ENCODE data around the gene USP30. TPM values are rescaled to one million over a fixed set of nuclear protein-coding genes. Genes with fewer than 3 reads are reported as not detected.
A peak's percentile ranks its signal among the peaks of the same experiment; 100 is the strongest.

Gene USP30
- total and polyA plus RNA-seq, 9 of the 15 experiments (the other 6 are each of a cell fraction or from before 2014, with no cell fraction given) = 1.4 to 15.2 (median 7.0) TPM

GRCh38 chr12:109093022-109093918 lies 40.9 kb downstream of the USP30 start, which contains the start of gene ALKBH2:
ALKBH2 (minus strand) TSS chr12:109093472; CDS start chr12:109092786, 686 bp downstream.
- H3K4me3 ChIP-seq = peak within 1 kb of the TSS; percentile 47
- peak; percentile 86 to 96 (median 88) for DNase-seq (ENCODE audit: extremely low read depth in 1 of 4, low spot score in 3 of 4)
- peak within 1 kb of the TSS; percentile 94 for H3K4me2 ChIP-seq (ENCODE audit: insufficient read depth, low read length)
- H3K36me3 ChIP-seq (ENCODE audit: control insufficient read depth, insufficient read depth, low read length) = peaks cover 35% of the 10 kb centered on the region
- CTCF ChIA-PET (ENCODE audit: low intra/inter-chr PET ratio) = interaction anchor here (0.8 to 1.5 kb wide), 4 partner anchors 290 to 530 kb away, joined by 4 to 8 read pairs (median 5); no protein-coding TSS in a partner anchor
- H3K27ac ChIP-seq (ENCODE audit: extremely low read depth, low read depth, low read length) = peak within 1 kb of the TSS; percentile 75
- no peaks in the 10 kb centered on the region for H3K27me3 ChIP-seq (ENCODE audit: control insufficient read depth in 2 of 2, insufficient read depth in 2 of 2, low read length in 2 of 2)
- H3K9me3 ChIP-seq (replicated peaks; ENCODE audit: control insufficient read depth, insufficient read depth, low read depth, low read length) = no peaks in the 10 kb centered on the region
- 3% methylated on average over 42 of the region's 45 CpGs for WGBS (ENCODE audit: insufficient coverage, low coverage, missing lambda C conversion rate)
- ATAC-seq = peak; percentile 77
- peaks cover 3% of the 10 kb centered on the region for H3K9me1 ChIP-seq (ENCODE audit: control insufficient read depth, insufficient read depth, low read length)
- H3K79me2 ChIP-seq (ENCODE audit: control insufficient read depth, insufficient read depth, low read length) = peaks cover 32% of the 10 kb centered on the region
- BruUV-seq (replicated peaks) = TSS peak; percentile 87
- intact Hi-C loops (cut with micrococcal nuclease) (loop anchor here (1.0 to 10.0 kb wide), 6 partner anchors 78 to 530 kb away; partner anchors contain the start of gene ISCU), in situ Hi-C loops (cut with MboI) (loop anchor here (5.0 to 10.0 kb wide), 2 partner anchors 428 to 531 kb away; partner anchors contain the start of genes ISCU and SART3)
- peak within 1 kb of the TSS; percentile 96 for H2AFZ ChIP-seq (ENCODE audit: low read depth, low read length)
- peak; percentile 92 for FAIRE-seq
- POLR2A ChIA-PET = interaction anchor here (0.6 to 1.0 kb wide), 3 partner anchors 268 to 440 kb away, joined by 3 to 5 read pairs (median 3); no protein-coding TSS in a partner anchor
- peaks cover 6 to 41% of the 10 kb centered on the region in 2 experiments; a peak in 4 of 5 replicates for H3K4me1 ChIP-seq (replicated peaks in 1 of 2; ENCODE audit: control insufficient read depth in 2 of 2, insufficient read depth in 2 of 2, low read length in 2 of 2)
- peak within 1 kb of the TSS; percentile 77 to 94 for H3K9ac ChIP-seq (ENCODE audit: insufficient read depth in 1 of 2, low read depth in 2 of 2, low read length in 2 of 2)
- H4K20me1 ChIP-seq (replicated peaks; ENCODE audit: control insufficient read depth, insufficient read depth, low read length) = no peaks in the 10 kb centered on the region
- TF ChIP-seq RBFOX2 (IDR thresholded peaks at IDR 0.05; ENCODE audit: low read depth, low read length) = peak; percentile 91
- 0 out of 2 replicates have a peak, but pooled peaks have one; percentile 21 for TF ChIP-seq EGR1 (conservative IDR thresholded peaks at IDR 0.05)
- TF ChIP-seq BRCA1 (IDR thresholded peaks at IDR 0.05) = no peak
- no peak for TF ChIP-seq BRCA1 (CRISPR knock-in tag; IDR thresholded peaks at IDR 0.05)
- no peak for TF ChIP-seq CLOCK (CRISPR knock-in tag; IDR thresholded peaks at IDR 0.05; ENCODE audit: borderline replicate concordance)
- TF ChIP-seq STAG1 (CRISPR knock-in tag; IDR thresholded peaks at IDR 0.05; ENCODE audit: borderline replicate concordance) = peak; percentile 96
- peak; percentile 0; the same call in 1 of the 2 replicates for TF ChIP-seq CBFA2T3 (IDR thresholded peaks at IDR 0.05)
- TF ChIP-seq TAF1 (IDR thresholded peaks at IDR 0.05; ENCODE audit: control insufficient read depth, extremely low read depth, insufficient read depth, low read length, severe bottlenecking) = peak; percentile 56
- TF ChIP-seq SMARCA4 (IDR thresholded peaks at IDR 0.05) = peak; percentile 19; the same call in 1 of the 2 replicates
- TF ChIP-seq, protein P1, sequence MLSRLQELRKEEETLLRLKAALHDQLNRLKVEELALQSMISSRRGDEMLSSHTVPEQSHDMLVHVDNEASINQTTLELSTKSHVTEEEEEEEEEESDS (CRISPR knock-in tag; IDR thresholded peaks at IDR 0.05) = no peak
- TF ChIP-seq MTA3 (IDR thresholded peaks at IDR 0.05; ENCODE audit: borderline replicate concordance) = 0 out of 2 replicates have a peak, but pooled peaks have one; percentile 59
- TF ChIP-seq ATF1 (CRISPR knock-in tag; IDR thresholded peaks at IDR 0.05) = 0 out of 2 replicates have a peak, but pooled peaks have one; percentile 36
- peak; percentile 97 for TF ChIP-seq ATF1 (tag; IDR thresholded peaks at IDR 0.05)
- TF ChIP-seq ZNF23 (CRISPR knock-in tag; IDR thresholded peaks at IDR 0.05) = no peak
- no peak for TF ChIP-seq SRSF7 (optimal IDR thresholded peaks at IDR 0.05; ENCODE audit: low read depth, low read length)
- TF ChIP-seq ZNF316 (IDR thresholded peaks at IDR 0.05) = 0 out of 2 replicates have a peak, but pooled peaks have one; percentile 5
- TF ChIP-seq ZBTB1 (CRISPR knock-in tag; IDR thresholded peaks at IDR 0.05; ENCODE audit: borderline replicate concordance, low read depth) = peak; percentile 52; the same call in 1 of the 2 replicates
- no peak for TF ChIP-seq POLR3G (IDR thresholded peaks at IDR 0.05; ENCODE audit: extremely low read depth, insufficient read length, insufficient replicate concordance)
- TF ChIP-seq ZBTB17 (CRISPR knock-in tag; IDR thresholded peaks at IDR 0.05) = 0 out of 2 replicates have a peak, but pooled peaks have one; percentile 54
- TF ChIP-seq CHD1 (IDR thresholded peaks at IDR 0.05; ENCODE audit: low read length) = no peak
- TF ChIP-seq TEAD2 (tag; IDR thresholded peaks at IDR 0.05) = no peak

All from K562 (cell line).